OCI-LY1 (cell line): ENCODE results near the gene ZDHHC14.
"Not testable (repeated sequence)": the region's sequence is repeated elsewhere in the genome, so short reads cannot be mapped to it uniquely, and the experiment has no call there.

Experiments used
- H2AFZ ChIP-seq: fragments of 200-600 bp; sonication (generic), shearing (Covaris generic); 2 replicates; pipeline ENCODE4 v1.6.0; 2014; ENCODE audit warnings: antibody characterized with exemption, mild to moderate bottlenecking, low read length
- H3F3A ChIP-seq: fragments of 200-600 bp; sonication (generic), shearing (Covaris generic); 2 replicates; pipeline ENCODE4 v1.6.0; 2014; ENCODE audit warnings: mild to moderate bottlenecking, antibody characterized with exemption, low read length, moderate library complexity; ENCODE audit not compliant: insufficient read depth
- H3K27ac ChIP-seq: fragments of 200-600 bp; sonication (generic); 2 replicates; pipeline ENCODE4 v1.5.1; 2014; ENCODE audit warnings: low read length, mixed run types, mild to moderate bottlenecking, low read depth; ENCODE audit not compliant: poor library complexity, severe bottlenecking
- H3K27me3 ChIP-seq: fragments of 200-600 bp; sonication (generic); 2 replicates; pipeline ENCODE4 v1.6.0; 2014; ENCODE audit warnings: antibody characterized with exemption, mild to moderate bottlenecking, low read length, moderate library complexity; ENCODE audit not compliant: insufficient read depth
- H3K36me3 ChIP-seq: fragments of 200-600 bp; sonication (generic); 2 replicates; pipeline ENCODE4 v1.6.1; 2014; ENCODE audit warnings: mild to moderate bottlenecking, antibody characterized with exemption, low read length, moderate library complexity, mixed read lengths; ENCODE audit not compliant: insufficient read depth
- H3K4me1 ChIP-seq: fragments of 200-600 bp; sonication (generic); 2 replicates; pipeline ENCODE4 v1.5.1; 2014; ENCODE audit warnings: mild to moderate bottlenecking, low read length, moderate library complexity; ENCODE audit not compliant: insufficient read depth, severe bottlenecking
- H3K4me2 ChIP-seq: fragments of 200-600 bp; sonication (generic), shearing (Covaris generic); 2 replicates; pipeline ENCODE4 v1.6.1; 2014; ENCODE audit warnings: low read length
- H3K4me3 ChIP-seq: fragments of 200-600 bp; sonication (generic); 2 replicates; pipeline ENCODE4 v1.5.1; 2014; ENCODE audit warnings: low read length, low read depth, mild to moderate bottlenecking, mixed read lengths; ENCODE audit not compliant: poor library complexity, severe bottlenecking
- H3K79me2 ChIP-seq: fragments of 200-600 bp; shearing (Covaris generic); 2 replicates; pipeline ENCODE4 v1.6.1; 2016; ENCODE audit warnings: mixed run types, low read length, mixed read lengths; ENCODE audit not compliant: insufficient read depth
- H3K9ac ChIP-seq: fragments of 200-600 bp; sonication (generic), shearing (Covaris generic); 2 replicates; pipeline ENCODE4 v1.6.1; 2014; ENCODE audit warnings: mild to moderate bottlenecking, low read length, mixed read lengths
- H3K9me2 ChIP-seq: fragments of 200-600 bp; sonication (generic), shearing (Covaris generic); 2 replicates; pipeline ENCODE4 v1.6.1; 2014; ENCODE audit warnings: low read depth, mild to moderate bottlenecking, low read length, mixed read lengths
- H3K9me3 ChIP-seq: fragments of 200-600 bp; shearing (Covaris generic); 2 replicates; pipeline ENCODE4 v1.6.1; 2014; ENCODE audit warnings: low read length, mixed read lengths
- H4K20me1 ChIP-seq: fragments of 200-600 bp; sonication (generic), shearing (Covaris generic); 2 replicates; pipeline ENCODE4 v1.6.0; 2016; ENCODE audit warnings: mild to moderate bottlenecking, low read length; ENCODE audit not compliant: insufficient read depth
- EZH2 ChIP-seq: fragments of 200-600 bp; sonication (generic), shearing (Covaris generic); IDR thresholded peaks from 2 replicates; pipeline ENCODE4 v1.8.0; 2017; ENCODE audit warnings: borderline replicate concordance, mixed run types, mild to moderate bottlenecking, antibody characterized with exemption, low read length, moderate library complexity, mixed read lengths
- TF ChIP-seq, protein P1 (sequence below): fragments of 200-600 bp; sonication (generic), shearing (Covaris generic); IDR thresholded peaks from 2 replicates; pipeline ENCODE4 v1.5.1; 2017; ENCODE audit warnings: mild to moderate bottlenecking, antibody characterized with exemption, low read length, moderate library complexity, mixed read lengths

The ZDHHC14 gene

DNA sequence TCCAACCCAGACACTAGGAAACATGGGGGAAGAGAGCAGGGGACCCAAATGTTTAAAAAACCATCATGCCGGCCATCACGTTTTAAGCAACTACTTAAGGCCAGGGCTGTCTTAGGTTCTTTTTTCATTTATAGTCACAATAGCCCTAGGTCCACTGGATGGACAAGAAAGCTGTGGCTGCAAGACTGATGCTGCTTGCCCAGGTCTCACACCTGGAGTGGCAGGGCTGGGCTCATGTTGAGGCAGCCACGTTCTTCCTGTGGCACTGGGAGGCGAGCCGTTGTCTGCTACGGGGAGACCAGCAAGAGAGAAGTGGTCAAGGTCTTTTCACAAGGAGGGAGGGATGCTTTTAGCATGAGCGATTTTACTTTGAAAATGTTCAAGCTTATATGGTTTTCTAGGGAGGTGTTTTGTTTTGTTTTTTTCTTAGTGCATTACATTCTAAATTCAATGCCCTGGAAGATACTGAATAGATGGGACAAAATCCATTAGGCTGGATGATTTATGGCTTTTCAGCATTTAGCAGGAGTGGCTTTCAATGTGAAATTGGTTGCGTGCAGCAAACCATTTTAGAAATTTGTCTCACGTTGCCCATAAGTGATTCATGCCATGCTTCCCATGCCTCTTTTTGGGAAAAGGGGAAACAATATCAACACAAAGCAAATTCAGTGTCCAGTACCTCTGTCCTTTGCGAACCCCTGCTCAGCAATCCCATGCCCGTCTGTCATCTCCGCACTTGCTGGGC is 335.4 kb downstream of the ZDHHC14 start:
- Histone ChIP-seq H3K36me3 (no peaks in the 10 kb centered on the region), H3K27ac (no peak overlapping the region), H4K20me1 (no peaks in the 10 kb centered on the region), H3F3A (no peaks in the 10 kb centered on the region), H3K4me3 (no peak overlapping the region), H3K4me2 (no peak overlapping the region), H2AFZ (no peak overlapping the region), H3K79me2 (no peaks in the 10 kb centered on the region), H3K27me3 (no peaks in the 10 kb centered on the region), H3K4me1 (no peaks in the 10 kb centered on the region), H3K9ac (no peak overlapping the region), H3K9me2 (no peaks in the 10 kb centered on the region), H3K9me3 (no peaks in the 10 kb centered on the region)
- no peak for TF ChIP-seq EZH2
- TF ChIP-seq, protein P1, sequence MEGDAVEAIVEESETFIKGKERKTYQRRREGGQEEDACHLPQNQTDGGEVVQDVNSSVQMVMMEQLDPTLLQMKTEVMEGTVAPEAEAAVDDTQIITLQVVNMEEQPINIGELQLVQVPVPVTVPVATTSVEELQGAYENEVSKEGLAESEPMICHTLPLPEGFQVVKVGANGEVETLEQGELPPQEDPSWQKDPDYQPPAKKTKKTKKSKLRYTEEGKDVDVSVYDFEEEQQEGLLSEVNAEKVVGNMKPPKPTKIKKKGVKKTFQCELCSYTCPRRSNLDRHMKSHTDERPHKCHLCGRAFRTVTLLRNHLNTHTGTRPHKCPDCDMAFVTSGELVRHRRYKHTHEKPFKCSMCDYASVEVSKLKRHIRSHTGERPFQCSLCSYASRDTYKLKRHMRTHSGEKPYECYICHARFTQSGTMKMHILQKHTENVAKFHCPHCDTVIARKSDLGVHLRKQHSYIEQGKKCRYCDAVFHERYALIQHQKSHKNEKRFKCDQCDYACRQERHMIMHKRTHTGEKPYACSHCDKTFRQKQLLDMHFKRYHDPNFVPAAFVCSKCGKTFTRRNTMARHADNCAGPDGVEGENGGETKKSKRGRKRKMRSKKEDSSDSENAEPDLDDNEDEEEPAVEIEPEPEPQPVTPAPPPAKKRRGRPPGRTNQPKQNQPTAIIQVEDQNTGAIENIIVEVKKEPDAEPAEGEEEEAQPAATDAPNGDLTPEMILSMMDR, result no peak

DNA sequence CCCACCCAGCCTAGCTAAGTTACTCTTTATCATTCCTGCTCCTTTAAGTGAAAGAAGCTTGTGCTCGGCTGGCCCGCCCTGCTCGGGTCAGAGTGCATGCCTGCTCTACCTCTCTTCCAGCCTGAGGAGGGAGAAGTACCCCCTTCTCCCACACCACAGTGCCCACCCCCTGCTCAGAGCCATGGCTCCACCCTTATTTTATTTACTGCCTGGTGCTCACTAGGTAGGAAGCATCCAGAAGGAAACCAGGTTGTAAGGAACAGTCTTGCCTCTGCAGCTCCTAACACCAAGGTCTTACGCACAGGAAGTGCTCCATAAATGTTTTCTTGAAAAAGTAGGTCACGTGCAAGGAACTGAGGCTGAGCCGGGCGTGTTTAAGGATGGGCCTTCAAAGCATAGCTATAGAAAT is 336.4 kb downstream of the ZDHHC14 start:
- no peaks in the 10 kb centered on the region for H3K4me1 ChIP-seq
- no peaks in the 10 kb centered on the region for H3K36me3 ChIP-seq
- no peak overlapping the region for H3K4me3 ChIP-seq
- no peak overlapping the region for H3K4me2 ChIP-seq
- no peak overlapping the region for H2AFZ ChIP-seq
- H3K9me2 ChIP-seq, result no peaks in the 10 kb centered on the region
- no peak for TF ChIP-seq EZH2
- TF ChIP-seq, protein P1, result no peak
- H3K27ac ChIP-seq, result no peak overlapping the region
- no peaks in the 10 kb centered on the region for H3F3A ChIP-seq
- no peaks in the 10 kb centered on the region for H3K27me3 ChIP-seq
- H3K9ac ChIP-seq, result no peak overlapping the region
- H3K9me3 ChIP-seq, result no peaks in the 10 kb centered on the region
- no peaks in the 10 kb centered on the region for H3K79me2 ChIP-seq
- no peaks in the 10 kb centered on the region for H4K20me1 ChIP-seq

DNA sequence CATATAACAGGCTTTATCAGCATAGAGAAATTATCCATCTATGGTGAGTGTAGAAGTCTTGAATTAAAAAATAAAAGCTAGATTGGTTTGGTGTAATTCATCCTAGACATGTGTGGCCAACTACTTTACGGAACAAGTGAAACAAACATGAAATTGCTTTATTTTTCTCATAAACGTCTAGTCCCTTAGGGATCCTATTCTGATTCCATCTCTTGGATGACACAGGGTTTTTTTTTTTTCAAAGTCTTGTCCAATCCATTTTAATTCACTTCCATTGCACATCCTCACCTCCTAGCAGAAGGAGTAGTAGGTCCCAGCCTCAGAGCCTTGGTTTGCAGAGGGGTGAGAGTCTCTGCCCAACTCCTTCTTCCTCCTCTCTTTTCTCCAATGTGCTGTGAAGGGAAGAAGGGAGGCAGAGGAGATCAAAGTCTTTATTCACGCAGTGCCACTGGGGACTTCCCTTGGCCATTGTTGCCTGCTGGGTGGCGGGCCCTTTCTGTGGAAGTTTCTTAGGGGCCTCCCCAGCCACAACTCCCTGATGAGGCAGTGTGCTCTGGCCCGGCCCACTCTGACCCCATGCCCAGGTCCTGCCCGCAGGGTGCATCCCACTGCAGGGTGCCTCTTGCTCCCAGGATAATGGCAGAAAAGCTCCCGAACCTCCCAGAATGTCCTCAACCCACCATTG is 337.7 kb downstream of the ZDHHC14 start:
- Histone ChIP-seq H2AFZ (no peak overlapping the region), H4K20me1 (no peaks in the 10 kb centered on the region), H3K9me2 (no peaks in the 10 kb centered on the region), H3F3A (no peaks in the 10 kb centered on the region), H3K4me1 (no peaks in the 10 kb centered on the region), H3K4me2 (no peak overlapping the region), H3K36me3 (no peaks in the 10 kb centered on the region), H3K79me2 (no peaks in the 10 kb centered on the region), H3K27ac (no peak overlapping the region), H3K9ac (no peak overlapping the region), H3K27me3 (no peaks in the 10 kb centered on the region), H3K4me3 (no peak overlapping the region), H3K9me3 (no peaks in the 10 kb centered on the region)
- TF ChIP-seq, protein P1, result no peak
- no peak for TF ChIP-seq EZH2

DNA sequence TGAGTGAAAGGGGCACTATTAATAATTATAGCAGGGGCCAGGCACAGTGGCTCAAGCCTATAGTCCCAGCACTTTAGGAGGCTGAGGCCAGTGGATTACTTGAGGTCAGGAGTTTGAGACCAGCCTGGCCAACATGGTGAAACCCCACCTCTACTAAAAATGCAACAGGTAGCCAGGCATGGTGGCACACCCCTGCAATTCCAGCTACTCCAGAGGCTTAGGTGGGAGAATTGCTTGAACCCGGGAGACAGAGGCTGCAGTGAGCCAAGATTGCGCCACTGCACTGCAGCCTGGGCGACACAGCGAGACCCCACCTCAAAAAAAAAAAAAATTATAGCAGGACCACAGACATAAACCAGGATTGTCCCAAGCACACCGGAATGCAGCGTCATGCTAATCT is 340.0 kb downstream of the ZDHHC14 start:
- not testable (repeated sequence) for H3F3A ChIP-seq, H3K36me3 ChIP-seq, H3K4me2 ChIP-seq, H3K27me3 ChIP-seq, H3K9me2 ChIP-seq, H4K20me1 ChIP-seq, H3K79me2 ChIP-seq, H3K27ac ChIP-seq, H2AFZ ChIP-seq, H3K9me3 ChIP-seq, H3K4me1 ChIP-seq, H3K4me3 ChIP-seq, H3K9ac ChIP-seq
